ENCODE data around the gene NOTUM.

NOTUM gene

GRCh38 chr17:81977211-81977808 is 16.3 kb upstream of the NOTUM start, which contains the start of gene ASPSCR1:
Gene ASPSCR1 (plus strand): TSS chr17:81977629. CDS start chr17:81977647, 18 bp downstream.
- peak; percentile 80 to 96 (median 86) for DNase-seq

DNA sequence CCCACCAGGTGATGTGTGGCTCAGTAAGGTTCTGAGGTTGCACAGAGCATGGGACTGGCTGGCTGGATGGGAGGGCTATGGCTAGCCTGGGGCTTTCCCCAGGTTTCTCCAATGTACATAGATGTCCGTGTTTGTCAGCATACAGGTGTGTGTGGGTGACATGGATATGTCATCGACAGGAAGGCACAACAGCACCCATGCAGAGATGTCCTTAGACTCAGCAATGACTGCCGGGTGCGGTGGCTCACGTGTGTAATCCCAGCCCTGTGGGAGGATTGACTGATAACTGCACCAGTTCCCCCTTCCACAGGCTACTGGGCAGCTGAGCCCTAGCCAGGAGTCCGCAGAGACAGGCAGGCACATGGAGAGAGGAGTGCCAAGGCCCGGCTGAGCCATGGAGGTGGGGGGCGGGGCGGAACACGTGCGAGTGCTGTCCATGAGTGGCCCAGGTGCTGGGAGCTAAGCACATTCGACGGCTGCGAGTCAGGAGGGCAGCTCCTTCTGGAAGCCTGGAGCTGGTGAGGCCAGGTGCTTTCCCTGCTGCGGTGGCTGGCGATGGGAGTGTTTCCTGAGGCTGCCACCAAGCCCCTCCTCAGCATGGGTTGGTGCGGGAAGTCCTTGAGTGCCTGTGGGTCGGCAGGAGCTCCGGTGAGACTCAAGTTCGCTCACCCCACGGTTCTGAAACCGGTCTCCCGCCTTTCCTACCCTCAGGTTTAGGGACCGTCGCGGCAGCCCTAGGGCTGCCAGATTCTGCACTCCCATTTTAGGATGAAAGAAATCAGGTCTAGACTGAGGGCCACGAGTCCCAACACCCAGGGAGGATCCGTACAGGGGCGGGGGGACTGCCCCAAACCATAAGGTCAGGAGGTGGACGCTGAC is 15.6 kb upstream of the NOTUM start:
- DNase-seq: peak in 2 of 6 experiments; percentile 38 to 64

- no peak for DNase-seq
Measured at GRCh38 chr17:81973432-81973831, 12.4 kb upstream of the NOTUM start.

DNA sequence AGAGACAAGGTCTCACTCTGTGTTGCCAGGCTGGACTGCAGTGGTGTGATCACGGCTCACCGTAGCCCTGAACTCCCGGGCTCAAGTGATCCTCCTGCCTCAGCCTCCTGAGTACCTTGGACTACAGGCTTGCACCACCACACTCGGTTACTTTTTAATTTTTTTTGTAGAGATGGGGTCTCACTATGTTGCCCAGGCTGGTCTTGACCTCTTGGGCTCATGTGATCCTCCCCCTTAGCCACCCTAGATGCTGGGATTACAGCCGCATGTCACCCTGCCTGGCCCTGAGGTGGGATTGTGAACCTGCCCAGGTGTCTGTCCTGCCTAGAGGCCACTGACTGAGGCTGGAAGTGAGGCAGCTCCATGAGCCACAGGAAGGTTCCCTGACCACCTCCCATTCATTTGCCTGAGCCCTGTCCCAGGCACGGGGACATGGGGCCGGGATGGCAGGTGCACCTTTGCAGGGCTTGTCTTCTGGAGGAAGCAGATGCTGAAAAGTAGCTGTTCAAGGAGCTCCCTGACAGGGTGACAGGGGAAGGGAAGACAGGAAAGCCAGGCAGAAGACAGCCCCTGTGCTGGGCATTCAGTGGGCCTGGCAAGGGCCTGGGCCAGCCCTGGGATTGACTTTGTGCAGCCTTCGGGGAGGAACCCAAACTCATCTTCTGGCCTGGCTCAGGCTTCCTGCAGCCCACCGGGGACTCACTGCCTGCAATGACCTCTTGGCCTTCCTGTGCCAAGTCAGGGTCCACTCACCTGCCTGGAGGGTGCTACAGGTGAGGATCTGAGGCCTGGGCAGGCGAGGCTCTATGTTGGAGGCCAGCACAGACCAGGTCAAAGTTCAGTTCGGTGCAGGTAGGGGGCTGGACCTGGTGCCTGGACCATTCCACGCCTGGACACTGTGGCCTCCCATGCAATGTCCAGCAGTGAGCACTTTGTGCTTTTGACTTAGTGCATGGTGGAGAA is 8.1 kb upstream of the NOTUM start:
- no peak for DNase-seq

DNA sequence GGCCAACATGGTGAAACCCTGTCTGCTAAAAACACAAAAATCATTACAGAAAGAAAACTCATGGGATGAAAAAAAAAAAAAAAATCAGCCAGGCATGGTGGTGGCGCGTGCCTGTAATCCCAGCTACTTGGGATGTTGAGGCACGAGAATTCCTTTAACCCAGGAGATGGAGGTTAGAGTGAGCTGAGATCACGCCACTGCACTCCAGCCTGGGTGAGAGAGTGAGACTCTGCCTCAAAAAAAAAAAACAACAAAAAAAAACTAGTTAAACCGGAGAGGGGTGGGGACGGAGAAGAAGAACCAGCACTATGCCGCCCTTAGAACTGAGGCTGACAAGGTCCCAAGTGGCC is 7.4 kb upstream of the NOTUM start:
- no peak for DNase-seq

DNA sequence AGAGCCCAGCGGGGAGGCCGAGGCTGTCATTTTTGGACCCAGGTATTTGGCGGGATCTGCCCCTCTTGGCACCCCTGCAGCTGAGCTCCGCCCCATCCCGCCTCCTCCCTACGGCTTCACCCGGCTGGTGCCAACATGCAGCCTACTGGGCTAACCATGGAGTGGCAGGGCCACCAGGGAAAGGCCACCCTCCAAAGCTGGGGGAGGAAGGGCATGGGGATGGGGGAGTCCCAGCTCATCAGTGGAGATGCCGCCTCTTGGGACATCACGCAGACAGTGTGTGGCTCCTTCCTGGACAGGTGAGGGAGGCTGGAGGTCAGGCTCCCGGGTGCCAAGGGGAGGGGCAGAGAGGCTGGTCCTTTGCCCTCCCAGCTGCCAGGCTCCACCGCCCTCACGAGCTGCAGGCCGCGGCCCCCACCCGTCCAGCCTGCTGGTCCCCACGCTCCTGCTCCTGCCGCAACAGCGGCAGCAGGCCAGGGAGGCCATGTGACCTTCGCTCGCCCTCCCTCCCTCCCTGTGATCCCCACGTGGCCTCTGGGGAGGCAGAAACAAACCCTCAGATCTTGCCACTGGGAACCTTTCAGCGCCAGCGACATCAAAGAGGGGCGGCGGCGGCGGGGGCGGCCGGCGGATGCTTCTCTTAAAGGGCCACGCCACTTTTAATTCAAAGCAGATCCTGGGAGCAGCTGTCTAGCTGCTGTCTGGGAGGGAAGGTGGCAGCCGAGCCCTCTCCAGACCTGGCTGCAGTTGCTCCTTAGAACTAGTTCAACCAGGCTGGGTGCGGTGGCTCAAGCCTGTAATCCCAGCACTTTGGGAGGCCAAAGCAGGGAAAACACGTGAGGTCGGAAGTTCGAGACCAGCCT is 6.8 kb upstream of the NOTUM start:
- peak; percentile 84 to 89 (median 86) for DNase-seq

GRCh38 chr17:81967244-81967532 is 6.2 kb upstream of the NOTUM start:
- DNase-seq: peak in 2 of 6 experiments; percentile 25 to 50

DNA sequence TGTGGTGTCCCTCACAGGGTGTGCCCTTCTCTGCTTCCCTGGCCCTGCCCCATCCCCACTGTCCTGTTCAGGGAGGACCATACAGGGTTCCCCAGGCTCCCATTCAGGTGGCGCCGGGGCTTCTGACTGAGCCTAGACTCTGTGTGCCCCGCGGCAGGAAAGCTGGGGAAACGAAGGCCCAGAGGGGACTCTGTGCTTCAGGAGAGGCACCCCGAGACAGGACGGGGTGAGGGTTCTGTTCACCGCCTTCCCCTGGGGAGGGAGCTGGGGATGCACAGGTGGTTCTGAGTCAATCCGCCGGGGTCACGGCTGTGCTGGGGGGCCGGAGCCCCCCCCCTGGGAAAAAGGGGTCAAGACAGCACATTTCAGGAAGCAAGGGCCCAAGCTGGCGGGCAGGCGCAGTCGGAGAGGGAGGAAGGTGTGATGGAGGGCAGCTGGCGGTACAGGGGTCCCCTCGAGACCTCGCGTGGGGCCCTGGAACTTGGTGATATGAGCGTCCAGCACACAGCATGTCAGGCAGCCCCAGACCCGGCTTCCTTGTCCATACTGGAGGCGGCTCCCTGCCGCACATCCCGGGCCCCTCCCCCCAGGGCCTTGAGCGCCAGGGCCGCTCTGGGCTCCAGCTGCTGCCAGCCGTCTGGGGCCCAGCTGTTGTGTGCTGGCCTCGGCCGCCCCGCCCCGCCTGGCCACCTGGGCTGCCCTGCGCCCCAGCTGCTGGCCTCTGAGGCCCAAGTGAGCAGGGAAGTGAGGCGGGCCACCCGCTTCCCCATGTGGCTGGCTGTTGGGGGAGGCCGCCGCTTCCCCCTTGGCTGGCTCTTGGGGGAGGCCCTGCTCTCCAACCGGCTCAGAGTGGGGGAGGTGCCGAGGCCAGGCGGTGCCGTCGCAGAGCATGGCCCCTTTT is 5.6 kb upstream of the NOTUM start:
- DNase-seq: no peak

GRCh38 chr17:81964081-81964849 is 3.3 kb upstream of the NOTUM start:
- no peak for DNase-seq

GRCh38 chr17:81962499-81963441 is 1.8 kb upstream of the NOTUM start:
- DNase-seq: no peak

GRCh38 chr17:81961521-81962498 is 823 bp upstream of the NOTUM start:
- DNase-seq: no peak

DNA sequence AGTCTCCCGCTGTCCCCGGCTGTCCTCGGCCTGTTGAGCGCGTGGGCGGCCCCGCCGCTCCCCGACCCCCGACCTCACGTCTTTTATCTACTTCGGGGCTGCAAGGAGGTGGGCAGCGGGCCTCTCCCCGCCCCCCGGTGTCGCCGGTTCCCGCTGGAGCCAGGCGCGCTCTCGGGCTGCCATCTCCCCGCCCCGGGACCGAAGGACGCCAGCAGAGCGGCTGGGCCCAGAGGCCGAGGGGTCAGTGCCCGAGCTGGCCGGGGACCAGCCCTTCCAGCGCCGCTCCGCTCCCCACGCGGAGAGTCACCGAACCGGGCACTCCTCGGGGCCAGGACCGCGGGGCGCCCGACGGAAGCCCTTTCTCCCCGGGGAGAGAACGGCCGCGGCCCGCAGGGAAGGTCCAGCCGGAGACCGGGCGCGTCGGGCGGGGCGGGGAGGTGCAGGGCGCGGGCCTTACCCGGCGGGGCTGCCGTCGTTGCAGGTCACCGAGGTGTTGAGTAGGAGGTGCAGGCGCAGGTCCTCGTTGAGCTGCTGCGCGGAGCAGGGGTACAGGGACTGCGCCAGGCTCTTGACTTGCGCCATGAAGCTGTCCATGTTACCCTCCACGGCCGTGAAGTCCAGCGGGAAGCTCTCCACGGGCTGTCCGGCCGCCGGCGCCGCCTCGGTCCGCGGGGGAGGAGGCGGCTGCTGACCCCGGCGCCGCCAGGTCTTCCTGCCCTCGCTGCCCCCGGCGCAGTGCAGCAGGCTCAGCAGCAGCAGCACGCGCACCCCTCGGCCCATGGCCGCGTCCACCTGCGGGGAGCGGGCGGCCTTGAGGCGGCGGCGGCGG is 643 bp downstream of the NOTUM start:
- peak in 3 of 6 experiments; percentile 29 to 38 (median 36) for DNase-seq

DNA sequence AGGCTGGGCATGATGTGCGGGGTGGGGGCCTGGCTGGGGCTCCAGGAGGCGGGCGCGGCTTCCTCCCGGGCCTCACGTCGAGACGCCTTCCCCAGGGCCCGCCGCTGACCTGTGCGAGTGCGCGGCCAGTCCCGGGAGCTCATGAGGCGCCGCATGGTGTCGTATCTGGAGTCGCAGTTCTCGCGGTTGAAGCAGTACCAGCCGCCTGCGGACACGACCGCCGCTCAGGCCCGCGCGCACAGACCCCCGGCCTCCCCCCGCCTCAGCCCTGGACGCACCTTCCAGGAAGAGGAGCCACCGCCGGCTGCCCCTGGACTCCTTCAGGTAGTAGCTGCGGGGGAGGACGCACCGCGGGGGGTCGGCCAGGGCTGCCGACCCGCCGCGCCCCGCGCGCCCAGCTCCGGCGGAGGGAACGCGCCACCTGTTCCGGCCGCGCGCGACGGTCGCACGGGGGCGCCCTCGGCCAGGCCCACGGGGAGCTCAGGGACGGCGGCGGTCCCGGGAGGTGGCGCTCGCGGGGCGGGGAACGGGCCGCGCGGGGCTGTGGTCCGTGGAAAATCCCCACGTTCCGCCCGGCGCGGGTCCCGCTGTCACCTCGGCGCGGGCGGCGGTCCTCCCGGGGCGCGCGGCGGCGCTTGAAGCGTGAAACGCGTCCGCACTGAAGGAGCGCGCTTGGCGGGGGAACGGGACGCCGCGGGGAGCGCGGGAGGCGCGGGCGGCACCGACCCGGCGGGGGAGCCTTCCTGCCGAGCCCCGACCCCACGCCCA is 1.4 kb downstream of the NOTUM start:
- DNase-seq: peak; percentile 58 to 88 (median 80)

DNA sequence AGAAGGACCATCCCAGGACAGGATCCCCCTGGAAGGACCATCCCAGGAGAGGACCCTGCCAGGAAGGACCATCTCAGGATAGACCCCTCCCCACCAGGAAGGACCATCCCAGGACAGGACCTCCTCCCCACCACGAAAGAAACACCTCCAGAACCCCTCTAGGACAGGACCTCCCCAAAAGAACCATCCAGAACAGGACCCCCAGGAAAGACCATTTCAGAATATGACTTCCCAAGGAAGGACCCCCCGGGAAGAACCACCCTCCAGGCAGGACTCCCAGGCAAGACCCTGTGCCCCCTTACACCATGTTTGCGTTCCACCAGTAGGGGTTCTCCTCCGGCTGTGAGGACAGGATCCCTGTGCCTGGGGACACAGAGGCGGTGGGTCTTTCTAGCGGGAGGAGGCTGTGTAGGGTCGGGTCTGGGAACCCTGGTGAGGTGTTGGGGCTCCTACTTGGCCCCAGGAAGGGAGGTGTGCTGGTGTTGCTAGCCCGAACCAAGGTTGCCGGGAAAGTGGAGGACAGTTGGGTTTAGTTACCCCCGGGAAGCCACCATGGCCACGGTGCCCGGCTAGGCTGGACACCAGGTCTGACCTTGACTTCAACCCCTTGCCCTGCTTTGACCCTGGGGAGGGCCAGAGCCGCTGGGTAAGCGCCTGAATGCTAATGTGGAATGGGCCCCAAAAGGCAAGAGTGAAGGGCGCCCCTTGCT is 2.2 kb downstream of the NOTUM start:
- no peak for DNase-seq

GRCh38 chr17:81957691-81958432 is 3.1 kb downstream of the NOTUM start:
- DNase-seq: no peak

Data from stimulated activated naive CD4-positive, alpha-beta T cell (primary cell).